Measurements from ENCODE around the gene MTNR1B.

MTNR1B gene

GRCh38 chr11:92969634-92970347, at the start of gene MTNR1B:
Gene MTNR1B (plus strand): TSS chr11:92969651. CDS start chr11:92969726, 75 bp downstream.
- no peak for DNase-seq

DNA sequence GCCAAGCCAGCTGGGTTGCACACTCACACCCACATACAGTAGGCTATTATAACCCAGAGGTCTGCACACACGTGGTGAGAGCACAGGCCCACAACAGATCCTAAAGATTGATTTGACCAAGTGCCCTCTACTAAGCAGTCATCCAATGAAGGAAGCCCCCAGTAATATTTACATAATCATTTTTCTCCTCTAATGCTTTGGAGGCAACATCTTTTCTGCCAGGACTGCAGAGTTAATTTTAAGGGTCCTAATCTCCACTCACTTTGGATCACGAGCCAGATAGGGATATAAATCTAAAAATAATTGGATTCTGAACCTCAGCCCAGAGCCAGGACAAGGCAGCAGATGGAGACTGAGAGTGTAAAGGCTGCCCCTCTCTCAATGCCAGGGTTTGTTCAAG, 49.1 kb upstream of the MTNR1B start:
- DNase-seq, result no peak

DNA sequence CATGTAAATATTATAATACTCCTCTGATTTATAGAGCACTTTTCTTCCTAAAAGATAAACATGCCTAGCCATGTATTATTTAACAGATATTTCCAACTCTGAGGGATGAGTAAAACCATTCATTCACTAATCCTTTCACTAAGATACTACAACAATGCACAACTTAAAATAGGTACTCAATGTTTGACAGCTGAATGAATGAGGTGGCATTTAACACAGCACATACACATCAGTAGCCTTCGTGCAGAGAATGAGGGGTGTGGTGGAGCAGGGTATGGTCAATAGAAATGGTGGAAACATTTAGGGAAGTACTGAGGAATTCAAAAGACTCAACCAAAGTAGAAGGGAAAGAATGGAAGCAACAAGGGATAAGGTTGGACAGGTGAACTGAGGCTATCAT, 46.7 kb upstream of the MTNR1B start:
- DNase-seq, result no peak

- no peak for DNase-seq
These were observed 40.2 kb upstream of the MTNR1B start for GRCh38 chr11:92929246-92929645.

DNA sequence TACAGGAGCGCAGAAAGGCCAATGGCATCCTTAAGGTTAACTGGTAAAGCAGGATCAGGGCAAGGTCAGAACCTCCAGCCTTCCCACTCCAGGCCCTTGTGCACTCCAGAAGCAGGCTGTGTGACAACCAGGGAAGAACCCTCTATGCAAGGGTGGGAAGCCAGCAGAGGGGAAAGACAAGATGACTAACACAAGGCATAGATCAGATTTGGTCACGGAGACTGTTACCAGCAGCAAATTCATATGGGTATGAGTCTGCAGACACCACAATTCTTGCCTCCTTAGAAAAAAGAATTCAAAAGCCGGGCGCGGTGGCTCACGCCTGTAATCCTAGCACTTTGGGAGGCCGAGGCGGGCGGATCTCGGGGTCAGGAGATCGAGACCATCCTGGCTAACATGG, 39.8 kb upstream of the MTNR1B start:
- DNase-seq, result no peak

DNA sequence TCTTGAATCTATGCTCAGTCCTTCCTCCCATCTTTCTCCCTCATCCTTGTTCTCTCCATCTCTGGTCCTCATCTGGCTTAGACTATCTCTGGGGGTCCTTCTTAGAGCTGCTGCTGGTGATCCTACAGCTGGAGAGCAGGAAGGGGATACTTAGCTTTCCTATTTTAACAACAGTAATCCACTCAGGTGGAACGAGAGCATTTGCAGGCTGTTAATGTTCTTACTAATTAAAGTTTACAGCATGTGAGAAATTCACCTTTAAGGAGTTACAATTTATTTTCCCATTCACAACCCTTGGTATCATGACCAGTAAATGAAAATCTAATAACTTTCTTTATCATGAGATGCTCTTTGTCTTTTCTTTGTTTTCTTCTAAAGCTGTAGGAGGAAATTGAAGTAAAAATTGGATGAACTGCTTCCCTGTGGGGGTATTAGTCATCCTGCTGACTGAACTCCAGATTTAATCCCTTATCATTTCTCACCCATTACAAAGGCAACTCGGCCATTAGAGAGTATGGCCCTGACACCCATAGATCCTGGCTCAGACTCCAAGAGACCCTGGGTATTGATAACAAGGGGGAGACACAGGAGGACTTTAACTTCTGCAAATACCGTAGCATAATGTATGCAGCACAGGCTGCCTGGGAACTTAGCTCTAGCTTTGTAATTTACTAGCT, 37.6 kb upstream of the MTNR1B start:
- no peak for DNase-seq

DNA sequence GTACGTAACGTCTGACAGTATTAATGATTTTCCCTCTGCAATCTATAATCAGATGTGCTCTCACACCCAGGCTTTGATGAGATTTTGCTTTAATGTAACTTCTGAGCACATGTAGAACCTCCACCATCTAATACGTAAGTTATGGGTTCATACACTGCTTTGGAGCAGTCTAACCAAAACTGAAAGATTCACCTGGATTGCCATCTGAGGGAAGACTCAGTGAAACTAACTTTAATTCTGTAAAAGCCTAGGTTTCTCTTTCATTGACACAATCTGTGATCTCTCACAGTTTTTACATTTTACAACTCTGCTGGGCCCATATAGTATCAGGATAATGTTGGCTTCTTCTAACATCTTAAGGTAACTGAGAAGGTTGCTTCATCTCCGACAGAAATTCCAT, 30.1 kb upstream of the MTNR1B start:
- no peak for DNase-seq

- DNase-seq, result no peak
These were observed 27.5 kb upstream of the MTNR1B start for GRCh38 chr11:92941676-92942571.

GRCh38 chr11:92946707-92947106, 22.7 kb upstream of the MTNR1B start:
- DNase-seq, result no peak

- DNase-seq, result no peak
These were observed 21.3 kb upstream of the MTNR1B start for GRCh38 chr11:92948116-92948515.

GRCh38 chr11:92954003-92954402, 15.4 kb upstream of the MTNR1B start:
- no peak for DNase-seq

DNA sequence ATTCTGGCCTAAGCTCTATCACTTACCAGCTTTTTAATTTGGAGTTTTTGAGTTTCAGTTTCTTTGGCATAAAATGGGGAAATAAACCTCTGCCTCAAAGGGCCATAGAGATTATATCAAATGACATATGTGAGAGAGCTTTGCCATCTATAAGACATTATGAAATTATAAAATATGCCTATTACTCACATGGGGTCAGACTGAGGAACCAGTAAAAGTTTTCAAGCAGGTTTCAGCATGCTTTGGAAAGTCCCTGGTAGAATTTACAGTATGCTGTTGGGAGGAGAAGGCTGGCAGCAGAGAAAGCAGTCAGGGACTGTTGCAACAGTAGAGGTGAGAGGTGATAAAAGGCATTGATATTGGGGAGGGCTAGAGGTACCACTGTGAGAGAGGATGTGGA, 13.6 kb upstream of the MTNR1B start:
- no peak for DNase-seq

- DNase-seq, result no peak
These were observed 8.6 kb upstream of the MTNR1B start for GRCh38 chr11:92960886-92961285.

DNA sequence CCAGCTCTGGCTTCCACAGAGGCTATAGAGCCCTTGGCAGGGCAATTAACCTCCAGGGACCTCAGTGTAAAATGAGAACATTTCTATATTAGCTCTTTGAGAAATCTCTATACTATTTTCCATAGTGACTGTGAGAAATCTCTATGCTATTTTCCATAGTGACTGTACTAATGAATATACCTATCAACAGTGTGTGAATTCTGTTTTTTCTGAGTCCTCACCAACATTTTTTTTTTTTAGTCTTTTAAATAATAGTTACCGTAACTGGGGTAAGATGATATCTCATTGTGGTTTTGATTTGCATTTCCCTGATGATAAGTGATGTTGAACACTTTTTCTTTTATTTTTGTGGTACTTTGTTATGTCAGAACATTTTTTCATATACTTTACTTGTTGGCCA, 7.0 kb upstream of the MTNR1B start:
- no peak for DNase-seq

DNA sequence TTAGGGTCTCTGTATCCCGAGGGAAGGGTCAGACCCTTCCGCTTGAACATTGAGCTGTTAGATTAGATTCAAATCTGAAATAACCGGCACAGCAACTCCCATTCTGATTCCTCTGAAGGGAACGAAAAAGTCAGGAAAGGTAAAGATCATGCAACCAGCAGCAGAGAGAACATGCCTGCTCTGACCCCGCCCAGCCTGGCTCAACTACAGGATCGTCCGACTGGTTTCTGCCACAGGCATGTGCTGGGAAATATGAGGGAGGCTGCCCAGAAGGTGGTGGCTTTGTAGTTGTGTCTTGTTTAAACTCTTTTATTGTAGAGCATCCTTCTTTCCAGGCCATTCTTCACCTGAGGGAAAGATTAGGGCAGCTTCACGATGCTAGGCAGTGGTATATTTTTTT, 5.0 kb upstream of the MTNR1B start:
- DNase-seq, result no peak

- DNase-seq, result no peak
These were observed 4.3 kb upstream of the MTNR1B start for GRCh38 chr11:92965196-92965595.

GRCh38 chr11:92967178-92967577, 2.3 kb upstream of the MTNR1B start:
- no peak for DNase-seq

DNA sequence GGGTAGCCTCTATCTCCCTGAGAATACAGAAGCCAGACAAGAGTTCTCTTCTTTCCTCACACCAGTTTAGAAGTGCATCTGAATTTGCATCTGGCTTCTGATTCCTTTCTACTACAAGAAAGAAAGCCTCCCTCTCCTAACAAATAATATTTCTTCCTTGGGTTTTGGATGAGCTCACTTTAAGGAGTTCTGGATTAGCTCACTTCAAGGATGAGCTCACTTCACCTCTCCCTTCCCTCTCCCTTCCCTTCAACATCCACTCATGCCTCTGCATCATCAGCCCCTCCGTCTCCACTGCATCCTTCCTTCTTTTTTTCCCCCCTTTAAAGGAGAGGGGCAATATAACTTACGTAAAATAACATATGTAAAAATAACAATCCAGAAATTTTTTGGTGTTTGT, 1.6 kb upstream of the MTNR1B start:
- no peak for DNase-seq

DNA sequence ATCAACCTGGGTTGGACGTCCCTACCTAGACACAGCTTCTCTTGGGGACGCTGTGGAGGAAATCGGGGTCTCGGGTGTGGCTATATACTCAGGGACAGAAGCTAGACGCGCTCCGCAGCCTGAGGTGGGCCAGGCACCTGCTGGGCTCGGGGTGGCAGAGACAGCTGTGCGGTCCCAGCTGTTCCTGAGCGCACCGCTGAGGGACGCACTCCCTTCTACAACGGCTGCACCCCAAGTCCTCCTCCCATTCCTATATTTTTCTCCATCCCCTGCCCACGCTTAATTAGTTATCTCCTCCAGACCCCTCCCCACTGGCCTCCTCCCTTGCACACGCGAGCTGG, 188 bp upstream of the MTNR1B start:
- DNase-seq, result no peak

- no peak for DNase-seq
These were observed 2.8 kb downstream of the MTNR1B start for GRCh38 chr11:92972248-92972647.

DNA sequence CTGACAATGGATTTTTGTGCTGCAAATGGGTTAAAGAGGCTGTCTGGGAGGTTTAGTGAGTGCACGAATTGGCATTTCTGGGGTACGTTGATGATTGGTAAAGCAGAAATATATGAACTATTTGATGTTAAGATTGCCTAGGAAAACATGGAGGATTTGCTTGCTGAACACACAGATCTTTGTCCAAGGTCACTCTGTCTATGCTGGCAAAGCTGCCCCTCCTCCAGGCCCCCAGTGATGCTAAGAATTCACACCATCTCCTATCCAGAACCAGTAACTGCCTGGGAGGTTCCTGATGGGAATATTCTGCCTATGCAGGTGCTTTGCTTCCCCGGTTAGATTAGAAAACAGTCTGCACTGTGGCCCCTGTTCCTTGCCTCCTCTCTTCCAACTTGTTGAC, 5.8 kb downstream of the MTNR1B start:
- no peak for DNase-seq

GRCh38 chr11:92976681-92977080, 7.2 kb downstream of the MTNR1B start:
- DNase-seq, result no peak

- no peak for DNase-seq
These were observed 8.0 kb downstream of the MTNR1B start for GRCh38 chr11:92977401-92977800.

Data from NCI-H510A (cell line).